Left colon (tissue), 2 donors: ENCODE results near the gene AKAP6. TPM values are rescaled to one million over a fixed set of nuclear protein-coding genes. Genes with fewer than 3 reads are reported as not detected.

Experiments used
- ATAC-seq: fragments of 200-7000 bp; cut with Tn5 transposase; one replicate; pipeline ENCODE4 v1.9.1; 2020; ENCODE audit warnings: mild to moderate bottlenecking, moderate library complexity
- DNase-seq, 2 donors: peaks; one replicate each; pipeline ENCODE4 v3.0.0-alpha.2; 2020
- intact Hi-C, 2 donors: fragments of 100-400 bp; cut with DNase I in 1 of 2; cut with micrococcal nuclease in 1 of 2; formaldehyde crosslinking; loops; one replicate each; pipeline versions ENCODE4 v1.11.2 to v1.14.0; 2022; cut with DNase I, micrococcal nuclease
- total RNA-seq, 2 donors: library from RNA; stranded (reverse); fragmentation: NEBNext Ultra II Directional; extraction: Animal tissue kit (Norgen Biotek cat#: 25700); gene quantifications; one replicate each; pipeline ENCODE4 v1.2.1, GENCODE V29; 2021
- donor health status: DM: no; HTN: no; CAD: no.
- donor health status: DM: yes; HTN: yes; CAD: no.

Gene AKAP6
- total RNA-seq, 2 donors from 2014 or later, result 3.4 to 7.6 TPM

- ATAC-seq (no peak), DNase-seq (no peak)
- intact Hi-C loops, result no loop called here
Observed at GRCh38 chr14:32696325-32697091, 367.4 kb downstream of the AKAP6 start.

GRCh38 chr14:32697114-32697513 is 368.0 kb downstream of the AKAP6 start:
- intact Hi-C loops, result no loop called here
- no peak for ATAC-seq

DNA sequence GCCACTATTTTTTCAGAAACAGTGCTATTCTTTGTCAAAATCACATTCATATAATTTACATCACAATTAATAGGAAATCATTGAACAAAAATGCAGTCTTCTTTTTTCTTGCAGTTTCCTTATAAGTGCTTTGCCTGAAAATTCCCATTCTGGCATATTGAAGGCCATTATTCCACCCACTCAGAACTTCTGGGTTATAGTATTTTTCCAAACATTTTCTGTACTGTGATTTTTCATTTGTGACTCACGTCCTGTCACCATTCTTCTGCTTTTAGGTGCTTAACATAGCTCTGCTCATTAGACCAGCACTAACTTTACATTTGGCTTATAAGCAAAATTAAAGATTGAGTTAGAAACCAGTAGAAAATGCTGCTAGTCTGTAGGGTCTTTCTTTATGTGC is 368.6 kb downstream of the AKAP6 start:
- intact Hi-C loops, result no loop called here
- DNase-seq, result no peak
- ATAC-seq, result no peak

More at GRCh38 chr14:32697114-32697513, 368.0 kb downstream of the AKAP6 start:
- DNase-seq, result no peak

- ATAC-seq, result no peak
- intact Hi-C loops, result no loop called here
Observed at GRCh38 chr14:32698831-32699230, 369.7 kb downstream of the AKAP6 start.

GRCh38 chr14:32701475-32701874 is 372.4 kb downstream of the AKAP6 start:
- ATAC-seq (no peak), DNase-seq (no peak)
- intact Hi-C loops, result no loop called here

More at GRCh38 chr14:32698831-32699230, 369.7 kb downstream of the AKAP6 start:
- DNase-seq, result no peak

- ATAC-seq (no peak), DNase-seq (no peak)
- intact Hi-C loops, result no loop called here
Observed at GRCh38 chr14:32702088-32702487, 373.0 kb downstream of the AKAP6 start.

- DNase-seq, result peak in 1 of 2 donors; percentile 7
- ATAC-seq, result no peak
- intact Hi-C loops, result no loop called here
Observed at GRCh38 chr14:32702562-32702961, 373.5 kb downstream of the AKAP6 start.

- intact Hi-C loops, result no loop called here
- DNase-seq (no peak), ATAC-seq (no peak)
Observed at GRCh38 chr14:32703183-32703621, 374.1 kb downstream of the AKAP6 start.

DNA sequence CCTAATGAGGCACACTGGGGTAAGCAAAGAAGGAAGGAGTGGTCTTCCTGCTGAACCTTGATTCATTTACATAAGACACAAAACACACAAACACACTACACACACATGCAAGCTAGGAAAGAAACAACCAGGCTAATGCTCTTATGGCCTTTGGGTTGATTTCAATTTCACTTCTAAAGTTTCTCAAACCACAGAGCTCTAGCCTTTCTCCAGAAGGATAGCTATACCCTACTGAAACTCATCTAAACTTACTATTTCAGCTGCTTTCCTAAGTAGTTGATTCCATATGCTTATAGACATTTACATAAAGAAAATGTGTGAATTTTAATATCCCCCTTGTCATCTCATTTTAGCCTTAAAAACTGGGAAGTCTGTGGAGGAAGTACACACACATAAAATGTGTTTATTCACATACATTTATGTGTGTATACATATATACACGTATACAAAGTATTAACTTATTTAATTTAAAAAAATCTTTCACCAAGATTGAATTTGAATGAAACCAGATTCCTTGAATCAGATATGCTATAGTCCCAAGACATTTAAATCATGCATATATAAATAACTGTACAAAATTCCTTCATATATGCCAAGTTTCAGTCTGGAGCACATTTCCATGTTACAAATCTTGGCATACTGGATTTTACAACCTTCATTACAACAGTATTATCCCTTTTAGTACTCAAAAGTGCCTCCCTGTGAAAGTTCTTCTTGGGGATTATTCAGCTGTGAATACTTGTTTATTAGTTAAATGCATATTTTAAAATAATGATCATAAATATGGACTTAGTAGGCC is 377.8 kb downstream of the AKAP6 start:
- no peak for DNase-seq
- intact Hi-C loops, result no loop called here
- ATAC-seq, result no peak

- intact Hi-C loops, result no loop called here
- DNase-seq (no peak), ATAC-seq (no peak)
Observed at GRCh38 chr14:32707742-32708500, 378.8 kb downstream of the AKAP6 start.

DNA sequence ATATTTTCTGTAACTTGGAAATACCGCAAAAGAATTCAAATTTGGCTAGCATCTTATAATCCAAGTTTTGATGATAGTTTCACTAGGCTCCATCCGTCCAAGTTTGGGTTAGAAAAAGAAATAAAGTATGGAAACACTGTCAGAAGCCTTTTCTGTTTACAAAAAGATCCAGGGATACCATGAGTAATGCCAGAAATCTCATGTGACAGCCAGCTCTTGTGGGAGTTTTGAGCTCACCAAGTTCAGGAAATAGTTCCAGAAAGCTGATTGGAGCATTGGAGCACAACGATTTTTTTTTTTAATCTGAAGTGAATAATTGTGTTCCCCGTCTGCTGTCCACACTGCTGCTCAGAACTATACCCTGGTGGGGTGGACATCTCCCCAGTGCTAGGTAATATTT is 379.9 kb downstream of the AKAP6 start:
- DNase-seq (no peak), ATAC-seq (no peak)
- intact Hi-C loops, result no loop called here

DNA sequence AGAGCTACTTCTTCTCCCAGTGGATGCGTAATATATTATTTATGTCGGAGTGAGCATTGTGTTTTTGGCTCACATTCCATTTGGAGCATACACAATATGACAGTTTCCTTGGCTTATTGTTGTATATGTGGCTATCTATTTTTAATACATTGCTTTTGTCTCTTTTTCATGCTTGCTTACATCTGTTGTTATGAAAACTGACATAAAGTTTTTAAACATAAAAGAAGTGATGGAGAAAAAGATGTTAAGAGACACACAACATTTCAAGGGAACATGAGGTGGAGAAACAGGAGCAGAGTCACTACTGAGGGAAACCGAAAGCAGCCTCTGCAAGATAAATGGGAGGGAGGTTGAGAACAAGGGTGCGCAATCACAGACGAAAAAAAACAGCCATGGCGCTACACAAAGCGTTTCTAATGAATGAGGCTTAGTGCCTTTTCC is 381.2 kb downstream of the AKAP6 start:
- DNase-seq, result no peak
- intact Hi-C loops, result no loop called here
- ATAC-seq, result no peak

DNA sequence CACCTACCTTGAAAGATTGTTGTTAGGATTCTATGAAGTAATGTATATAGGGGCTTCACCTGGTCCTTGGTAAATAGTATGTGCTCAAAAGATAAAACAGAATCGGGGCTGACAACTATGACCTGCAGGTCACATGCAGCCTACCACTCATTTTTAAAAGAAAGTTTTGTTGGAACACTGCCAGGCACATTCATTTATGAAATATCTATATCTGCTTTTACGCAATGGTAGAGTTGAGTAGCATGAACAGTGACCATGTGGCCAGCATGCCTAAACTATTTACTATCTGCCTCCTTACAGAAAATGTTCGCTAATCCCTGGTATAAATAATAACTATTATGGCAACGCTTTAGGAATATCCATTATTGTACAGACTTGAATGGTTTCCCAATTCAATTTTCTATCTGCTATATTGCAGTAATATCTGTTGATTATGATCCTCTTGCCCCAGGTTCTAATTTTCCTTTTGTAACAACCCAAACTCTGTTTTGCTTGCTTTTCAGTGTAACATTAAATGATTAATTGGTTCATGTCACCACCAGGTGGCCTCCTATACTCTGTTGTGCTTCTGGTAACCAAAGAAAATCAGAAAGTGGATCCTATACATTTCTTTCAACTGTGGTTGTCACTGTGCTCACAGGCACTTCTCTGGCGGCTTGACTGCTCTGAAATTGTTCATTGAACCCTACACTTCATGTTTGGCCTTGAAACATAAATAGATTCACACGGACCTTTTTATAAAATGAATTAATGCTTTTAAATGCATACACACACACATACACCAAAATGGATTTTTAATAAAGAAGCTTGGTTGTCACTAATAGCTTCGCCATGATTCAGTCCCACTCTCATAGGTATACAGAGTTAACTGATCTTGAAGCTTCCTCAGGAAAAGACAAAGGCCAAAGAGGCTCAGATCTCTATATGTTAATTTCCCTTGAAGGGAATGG is 381.9 kb downstream of the AKAP6 start:
- ATAC-seq (peak; percentile 50), DNase-seq (peak in 1 of 2 donors; percentile 23)
- intact Hi-C loops, result no loop called here

DNA sequence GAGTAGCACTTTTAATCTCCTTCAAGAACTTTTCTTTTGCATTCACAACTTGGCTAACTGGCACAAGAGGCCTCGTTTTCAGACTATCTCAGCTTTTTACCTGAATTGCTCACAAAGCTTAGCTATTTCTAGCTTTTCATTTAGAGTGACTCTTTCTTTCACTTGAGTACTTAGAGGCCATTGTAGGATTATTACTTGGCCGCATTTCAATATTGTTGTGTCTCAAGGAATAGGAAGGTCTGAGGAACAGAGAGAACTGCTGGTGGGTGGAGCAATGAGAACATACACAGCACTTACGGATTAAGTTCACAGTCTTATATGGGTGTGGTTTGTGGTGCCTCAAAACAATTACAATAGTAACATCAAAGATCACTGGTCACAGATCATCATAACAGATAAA is 384.8 kb downstream of the AKAP6 start:
- no peak for DNase-seq
- ATAC-seq, result no peak
- intact Hi-C loops, result no loop called here

DNA sequence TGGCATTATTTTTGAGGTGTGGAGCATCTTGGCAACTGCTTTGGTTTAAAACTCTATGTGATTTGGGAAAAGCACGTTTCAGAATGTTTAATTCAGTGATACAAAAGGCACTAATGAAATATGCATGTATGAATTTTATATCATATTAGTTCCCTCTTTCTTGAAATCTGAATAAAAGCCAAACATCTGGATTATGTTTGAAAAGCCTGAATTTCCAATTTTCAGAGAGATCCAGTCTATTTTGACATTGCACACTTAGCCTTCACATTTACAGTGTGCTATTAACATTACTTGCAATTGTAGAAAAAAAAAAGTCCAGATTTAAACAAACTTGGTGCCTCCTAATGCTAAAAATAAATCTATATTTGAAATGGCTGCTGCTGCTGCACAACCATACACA is 390.5 kb downstream of the AKAP6 start:
- DNase-seq (no peak), ATAC-seq (no peak)
- intact Hi-C loops, result no loop called here

DNA sequence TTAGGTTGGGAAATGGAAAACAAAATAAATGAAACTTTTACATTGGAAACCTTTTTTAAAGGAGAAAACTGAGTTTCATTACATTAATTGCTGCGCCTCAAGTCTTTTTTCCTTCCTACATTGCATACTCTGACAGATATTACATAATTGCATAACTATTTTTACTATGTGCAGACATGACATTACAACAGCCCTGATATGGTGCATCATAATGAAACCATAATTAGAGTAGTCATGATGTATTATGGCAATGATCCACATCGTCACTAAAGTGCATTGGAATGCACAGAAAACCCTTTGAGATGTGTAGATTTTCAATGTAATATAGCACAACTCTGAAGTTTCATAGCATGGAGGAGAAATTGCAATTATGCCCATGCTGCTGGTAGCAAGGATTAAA is 391.8 kb downstream of the AKAP6 start:
- intact Hi-C loops, result no loop called here
- DNase-seq, result no peak
- ATAC-seq, result no peak

DNA sequence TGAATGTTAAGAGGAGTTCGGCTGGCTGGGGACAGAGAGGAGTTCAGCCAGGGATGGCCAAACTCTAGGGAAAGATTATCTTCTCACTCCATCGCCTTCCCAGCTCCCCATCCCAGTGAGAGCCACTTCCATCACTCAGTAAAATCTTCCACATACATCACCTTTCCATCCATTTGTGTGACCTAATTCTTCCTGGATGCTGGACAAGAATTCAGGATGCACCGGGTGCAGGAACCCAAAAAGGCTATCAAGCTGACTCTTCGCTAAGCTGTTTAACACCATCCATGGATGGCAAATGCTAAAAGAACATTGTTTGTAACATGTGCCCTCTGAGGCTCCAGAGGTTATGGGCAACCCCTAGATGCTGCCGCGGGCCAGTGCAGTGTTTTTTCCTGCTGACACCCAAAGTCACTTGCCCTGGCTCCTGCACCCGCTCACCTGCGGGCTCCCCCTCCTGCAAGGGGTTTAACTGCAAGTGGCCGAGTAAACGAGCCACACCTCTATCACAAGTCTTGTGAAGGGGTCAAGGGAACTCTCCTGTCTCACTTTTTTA is 393.6 kb downstream of the AKAP6 start:
- ATAC-seq (no peak), DNase-seq (no peak)
- intact Hi-C loops, result no loop called here

- DNase-seq, result no peak
- intact Hi-C loops, result no loop called here
- no peak for ATAC-seq
Observed at GRCh38 chr14:32724867-32725471, 395.9 kb downstream of the AKAP6 start.
